Spinal cord (tissue), 10 donors: ENCODE results near the gene PDK1. TPM values are rescaled to one million over a fixed set of nuclear protein-coding genes. Genes with fewer than 3 reads are reported as not detected.
"Not testable (repeated sequence)": the region's sequence is repeated elsewhere in the genome, so short reads cannot be mapped to it uniquely, and the experiment has no call there.

ENCODE experiments used
- DNase-seq, 6 donors: peaks; one replicate each; pipeline versions ENCODE4 v3.0.0 to v3.0.0-alpha.2; 2013 to 2015; ENCODE audit warnings: low spot score in 6 of 6, low read depth in 4 of 6
- H3K27ac ChIP-seq: one replicate; pipeline ENCODE4 v1.5.1; 2013; ENCODE audit warnings: low read depth, low read length, control low read depth
- H3K27me3 ChIP-seq: one replicate; pipeline ENCODE4 v1.6.1; 2013; ENCODE audit warnings: low read length; ENCODE audit not compliant: control insufficient read depth, insufficient read depth
- H3K36me3 ChIP-seq: one replicate; pipeline ENCODE4 v1.6.1; 2013; ENCODE audit warnings: low read length; ENCODE audit not compliant: control insufficient read depth, insufficient read depth
- H3K4me1 ChIP-seq: one replicate; pipeline ENCODE4 v1.6.1; 2013; ENCODE audit warnings: low read length; ENCODE audit not compliant: control insufficient read depth, insufficient read depth
- H3K4me3 ChIP-seq: one replicate; pipeline ENCODE4 v1.5.1; 2013; ENCODE audit warnings: low read depth, low read length, control low read depth
- H3K9me3 ChIP-seq: one replicate; pipeline ENCODE4 v1.6.1; 2013; ENCODE audit warnings: low read length; ENCODE audit not compliant: control insufficient read depth, insufficient read depth
- WGBS: methylation state at CpG from one replicate; pipeline ENCODE4 v1.1.5; 2013; ENCODE audit warnings: missing lambda C conversion rate; ENCODE audit not compliant: insufficient coverage; 5-methylcytosine and 5-hydroxymethylcytosine counted together
- polyA plus RNA-seq, 2 donors: library from polyadenylated mRNA; unstranded; fragments of 120-200 nt; gene quantifications; one replicate each; pipeline ENCODE4 v1.2.1, GENCODE V29; 2013; ENCODE audit not compliant: insufficient read length in 2 of 2
- total RNA-seq, 2 donors: library from RNA; depleted of rRNA in 1 of 2; stranded (reverse); fragments of 120-200 nt in 1 of 2; fragments of >200 nt in 1 of 2; gene quantifications; one replicate each; pipeline versions ENCODE4 v1.2.3 to v1.2.4, GENCODE V29; 2013 to 2014
- donor health status: healthy.

Gene PDK1
- total and polyA plus RNA-seq, 4 donors, result 6.4 to 30.0 (median 9.5) TPM

- no peak for DNase-seq
- Histone ChIP-seq H3K9me3 (peaks cover 2% of the 10 kb centered on the region), H3K4me3 (no peak overlapping the region), H3K36me3 (no peaks in the 10 kb centered on the region), H3K4me1 (no peaks in the 10 kb centered on the region), H3K27me3 (no peaks in the 10 kb centered on the region), H3K27ac (no peak overlapping the region)
- 94% methylated on average over 4 of the region's 4 CpGs for WGBS
Measured at GRCh38 chr2:172525601-172526000, 30.3 kb upstream of the PDK1 start.

- no peaks in the 10 kb centered on the region for H3K4me1 ChIP-seq
- H3K4me3 ChIP-seq, result no peak overlapping the region
- H3K9me3 ChIP-seq, result no peaks in the 10 kb centered on the region
- no peak overlapping the region for H3K27ac ChIP-seq
- H3K36me3 ChIP-seq, result no peaks in the 10 kb centered on the region
- no peaks in the 10 kb centered on the region for H3K27me3 ChIP-seq
- no peak for DNase-seq
- WGBS, result no CpG with 5 or more reads among the region's 2 CpGs
Measured at GRCh38 chr2:172531309-172531708, 24.6 kb upstream of the PDK1 start.

- not testable (repeated sequence) for H3K27me3 ChIP-seq, H3K27ac ChIP-seq, H3K4me1 ChIP-seq, DNase-seq, H3K36me3 ChIP-seq, H3K4me3 ChIP-seq, H3K9me3 ChIP-seq
- no CpG with 5 or more reads among the region's 2 CpGs for WGBS
Measured at GRCh38 chr2:172532461-172532860, 23.4 kb upstream of the PDK1 start.

- Histone ChIP-seq H3K4me1 (no peaks in the 10 kb centered on the region), H3K9me3 (no peaks in the 10 kb centered on the region), H3K36me3 (no peaks in the 10 kb centered on the region), H3K27ac (no peak overlapping the region), H3K27me3 (no peaks in the 10 kb centered on the region), H3K4me3 (no peak overlapping the region)
- no peak for DNase-seq
- 100% methylated on average over 1 of the region's 1 CpG for whole genome bisulfite sequencing
Measured at GRCh38 chr2:172533687-172534086, 22.2 kb upstream of the PDK1 start.

GRCh38 chr2:172535119-172535518, 20.8 kb upstream of the PDK1 start:
- Histone ChIP-seq H3K9me3 (peaks cover 6% of the 10 kb centered on the region), H3K27ac (no peak overlapping the region), H3K27me3 (no peaks in the 10 kb centered on the region), H3K4me1 (no peaks in the 10 kb centered on the region), H3K36me3 (no peaks in the 10 kb centered on the region), H3K4me3 (no peak overlapping the region)
- 67% methylated on average over 1 of the region's 3 CpGs for WGBS
- DNase-seq, result no peak

- not testable (repeated sequence) for H3K9me3 ChIP-seq, DNase-seq, H3K36me3 ChIP-seq, H3K4me1 ChIP-seq, H3K27me3 ChIP-seq, H3K27ac ChIP-seq, H3K4me3 ChIP-seq
- no CpG with 5 or more reads among the region's 37 CpGs for WGBS
Measured at GRCh38 chr2:172537851-172538250, 18.0 kb upstream of the PDK1 start.

GRCh38 chr2:172539767-172540166, 16.1 kb upstream of the PDK1 start:
- WGBS, result 97% methylated on average over 3 of the region's 4 CpGs
- H3K27me3 ChIP-seq, result no peaks in the 10 kb centered on the region
- H3K4me3 ChIP-seq, result no peak overlapping the region
- DNase-seq, result no peak
- H3K36me3 ChIP-seq, result no peaks in the 10 kb centered on the region
- H3K4me1 ChIP-seq, result no peaks in the 10 kb centered on the region
- no peak overlapping the region for H3K27ac ChIP-seq
- peaks cover 7% of the 10 kb centered on the region for H3K9me3 ChIP-seq

GRCh38 chr2:172540421-172540820, 15.5 kb upstream of the PDK1 start:
- no peak for DNase-seq
- Histone ChIP-seq H3K4me3 (no peak overlapping the region), H3K4me1 (no peaks in the 10 kb centered on the region), H3K27me3 (no peaks in the 10 kb centered on the region), H3K27ac (no peak overlapping the region), H3K9me3 (peaks cover 7% of the 10 kb centered on the region), H3K36me3 (no peaks in the 10 kb centered on the region)

- H3K4me3 ChIP-seq, result no peak overlapping the region
- 90% methylated on average over 2 of the region's 2 CpGs for WGBS
- no peaks in the 10 kb centered on the region for H3K36me3 ChIP-seq
- H3K27me3 ChIP-seq, result no peaks in the 10 kb centered on the region
- no peak for DNase-seq
- H3K9me3 ChIP-seq, result peaks cover 8% of the 10 kb centered on the region
- no peaks in the 10 kb centered on the region for H3K4me1 ChIP-seq
- H3K27ac ChIP-seq, result no peak overlapping the region
Measured at GRCh38 chr2:172545408-172546075, 10.3 kb upstream of the PDK1 start.

GRCh38 chr2:172549131-172549530, 6.8 kb upstream of the PDK1 start:
- DNase-seq, result no peak

More at GRCh38 chr2:172549131-172549530, 6.8 kb upstream of the PDK1 start:
- peaks cover 7% of the 10 kb centered on the region for H3K9me3 ChIP-seq
- H3K36me3 ChIP-seq, result no peaks in the 10 kb centered on the region
- no peak overlapping the region for H3K27ac ChIP-seq
- no peak overlapping the region for H3K4me3 ChIP-seq
- no peaks in the 10 kb centered on the region for H3K4me1 ChIP-seq
- no peaks in the 10 kb centered on the region for H3K27me3 ChIP-seq
- WGBS, result 100% methylated on average over 1 of the region's 1 CpG
